Measurements from ENCODE around the gene LTF.
A peak's percentile ranks its signal among the peaks of the same experiment; 100 is the strongest.
"Not testable (repeated sequence)": the region's sequence is repeated elsewhere in the genome, so short reads cannot be mapped to it uniquely, and the experiment has no call there.

LTF gene

DNA sequence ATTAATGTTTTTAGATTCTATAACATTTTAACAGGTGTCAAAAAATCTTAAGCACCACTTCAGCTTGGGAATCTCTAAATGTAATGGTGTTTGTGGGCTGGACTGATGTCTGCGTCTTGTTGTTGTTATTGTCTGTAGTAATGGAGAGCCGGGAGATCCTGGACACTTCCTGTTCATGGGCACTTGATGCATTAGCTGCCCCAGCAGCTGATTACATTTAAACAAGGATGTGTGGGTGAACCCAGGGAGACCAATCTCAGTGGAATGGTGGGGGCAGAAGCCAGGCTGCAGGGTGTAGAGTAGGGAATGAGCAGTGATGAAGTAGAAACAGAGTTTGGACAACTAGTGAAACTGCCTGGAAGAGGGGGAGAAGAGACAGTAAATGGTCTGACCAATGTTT, 65.6 kb downstream of the LTF start:
- H3K9me3 ChIP-seq (ENCODE audit: control insufficient read depth, insufficient read depth, low read depth, low read length) = no peaks in the 10 kb centered on the region
- H3K27me3 ChIP-seq (ENCODE audit: control insufficient read depth, insufficient read depth, low read length) = no peaks in the 10 kb centered on the region
- no peak overlapping the region for H3K9ac ChIP-seq (ENCODE audit: low read length)
- H3K4me3 ChIP-seq (ENCODE audit: low read depth, low read length) = no peak overlapping the region
- H3K4me1 ChIP-seq (ENCODE audit: control insufficient read depth, insufficient read depth, low read length) = peaks cover 2% of the 10 kb centered on the region; the same call in 1 of the 2 replicates
- no peak overlapping the region for H3K27ac ChIP-seq (ENCODE audit: low read depth, low read length)
- no peaks in the 10 kb centered on the region for H3K36me3 ChIP-seq (ENCODE audit: control insufficient read depth, insufficient read depth, low read length)

DNA sequence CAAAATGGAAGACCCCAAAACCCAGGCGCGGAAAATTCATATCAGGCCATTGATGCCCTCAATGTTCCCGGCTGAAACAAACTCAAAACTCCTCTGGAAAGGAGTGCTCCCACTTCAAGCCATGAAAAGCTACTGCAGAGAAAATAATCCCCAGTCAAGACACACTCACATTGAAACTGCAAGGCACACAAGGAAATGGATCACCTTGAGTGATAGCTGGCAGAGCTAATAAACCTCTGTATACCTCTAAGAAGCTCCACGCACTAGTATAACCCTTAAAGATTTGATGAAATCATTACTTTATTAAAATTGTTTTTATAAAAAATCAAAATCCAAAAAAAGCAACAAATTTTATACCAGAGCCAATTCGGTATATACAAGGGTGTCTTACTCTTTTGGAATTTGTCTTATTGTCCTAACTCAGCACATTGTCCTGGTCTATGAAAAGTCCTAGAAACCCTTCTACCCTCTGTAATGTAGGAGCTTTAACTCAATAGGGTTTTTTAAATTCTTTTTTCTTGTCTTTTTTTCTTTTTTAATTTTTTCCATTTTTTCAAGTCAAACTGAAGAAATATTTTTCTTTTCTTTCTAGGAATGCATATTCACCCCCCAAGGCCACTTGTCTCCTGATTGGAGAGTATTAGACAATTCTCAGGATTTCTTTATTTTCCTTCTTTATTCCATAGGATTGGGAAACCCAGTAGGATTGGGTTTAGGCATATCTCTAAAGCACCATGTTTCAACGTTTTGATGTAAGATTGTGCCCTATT, 66.3 kb downstream of the LTF start:
- Histone ChIP-seq H3K4me3 (ENCODE audit: low read depth, low read length) (no peak overlapping the region), H3K9ac (ENCODE audit: low read length) (no peak overlapping the region), H3K36me3 (ENCODE audit: control insufficient read depth, insufficient read depth, low read length) (no peaks in the 10 kb centered on the region), H3K9me3 (ENCODE audit: control insufficient read depth, insufficient read depth, low read depth, low read length) (no peaks in the 10 kb centered on the region), H3K4me1 (ENCODE audit: control insufficient read depth, insufficient read depth, low read length) (peaks cover 7% of the 10 kb centered on the region; the same call in 1 of the 2 replicates), H3K27me3 (ENCODE audit: control insufficient read depth, insufficient read depth, low read length) (no peaks in the 10 kb centered on the region), H3K27ac (ENCODE audit: low read depth, low read length) (no peak overlapping the region)

DNA sequence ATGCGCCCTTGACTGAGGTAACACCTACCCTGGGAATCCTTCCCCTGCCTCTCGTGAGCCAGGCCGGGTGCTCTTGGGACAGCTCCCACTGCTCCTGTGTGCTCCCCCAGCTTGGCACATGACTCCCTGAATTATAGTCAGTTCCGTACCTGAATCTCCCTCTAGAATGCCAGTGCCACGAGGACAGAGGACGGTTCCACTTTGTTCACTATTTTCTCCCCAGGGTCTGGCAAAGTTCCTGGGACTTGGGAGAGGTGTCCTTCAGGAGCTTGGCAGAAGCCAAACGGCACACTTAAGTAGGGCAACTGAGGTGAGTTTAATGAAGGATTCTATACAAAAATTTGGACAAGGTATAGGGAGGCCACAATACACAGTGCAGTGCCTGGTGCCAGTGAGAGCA, 67.6 kb downstream of the LTF start:
- Histone ChIP-seq H3K4me1 (ENCODE audit: control insufficient read depth, insufficient read depth, low read length) (peaks cover 15% of the 10 kb centered on the region; the same call in 1 of the 2 replicates), H3K36me3 (ENCODE audit: control insufficient read depth, insufficient read depth, low read length) (no peaks in the 10 kb centered on the region), H3K27ac (ENCODE audit: low read depth, low read length) (no peak overlapping the region), H3K27me3 (ENCODE audit: control insufficient read depth, insufficient read depth, low read length) (no peaks in the 10 kb centered on the region), H3K4me3 (ENCODE audit: low read depth, low read length) (no peak overlapping the region), H3K9ac (ENCODE audit: low read length) (no peak overlapping the region), H3K9me3 (ENCODE audit: control insufficient read depth, insufficient read depth, low read depth, low read length) (no peaks in the 10 kb centered on the region)

DNA sequence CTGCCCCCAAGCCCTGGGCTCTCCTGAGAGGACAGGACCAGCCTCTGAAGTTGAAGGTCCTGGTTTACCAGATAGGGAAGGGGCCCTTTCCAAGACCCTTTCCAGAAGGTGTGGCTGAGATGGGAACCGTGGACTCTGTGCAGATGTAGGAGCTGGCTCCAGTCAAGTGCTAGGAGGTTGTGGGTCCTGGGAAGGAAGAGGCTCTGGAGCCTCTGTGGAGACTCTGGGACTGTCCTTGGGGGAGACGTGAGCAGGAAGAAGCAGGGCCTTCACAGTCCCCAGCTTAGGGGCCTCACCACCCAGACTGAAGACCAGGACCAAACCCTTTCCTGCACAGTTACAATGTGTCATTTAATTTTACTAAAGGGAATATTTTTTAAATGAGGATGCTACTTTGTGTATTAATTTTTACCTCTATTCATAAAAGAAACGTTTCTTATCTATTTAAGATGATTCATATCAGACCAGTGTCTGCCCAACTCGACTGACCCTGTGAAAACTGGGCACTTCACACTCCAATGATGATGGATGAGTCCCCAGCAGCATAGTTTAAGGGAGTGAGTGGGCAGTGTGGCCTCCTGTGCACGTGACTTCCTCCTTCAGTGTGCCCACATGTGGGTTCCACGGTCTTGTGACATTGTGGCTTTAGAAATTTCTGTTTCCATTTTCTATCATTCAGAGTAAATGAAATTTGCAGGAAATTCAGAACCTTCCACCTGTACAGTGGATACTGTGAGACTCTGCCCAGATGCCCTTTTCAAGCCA, 68.8 kb downstream of the LTF start:
- Histone ChIP-seq H3K27ac (ENCODE audit: low read depth, low read length) (no peak overlapping the region), H3K27me3 (ENCODE audit: control insufficient read depth, insufficient read depth, low read length) (no peaks in the 10 kb centered on the region), H3K9ac (ENCODE audit: low read length) (no peak overlapping the region), H3K9me3 (ENCODE audit: control insufficient read depth, insufficient read depth, low read depth, low read length) (no peaks in the 10 kb centered on the region), H3K36me3 (ENCODE audit: control insufficient read depth, insufficient read depth, low read length) (no peaks in the 10 kb centered on the region), H3K4me3 (ENCODE audit: low read depth, low read length) (no peak overlapping the region), H3K4me1 (ENCODE audit: control insufficient read depth, insufficient read depth, low read length) (peaks cover 20% of the 10 kb centered on the region; the same call in 1 of the 2 replicates)

DNA sequence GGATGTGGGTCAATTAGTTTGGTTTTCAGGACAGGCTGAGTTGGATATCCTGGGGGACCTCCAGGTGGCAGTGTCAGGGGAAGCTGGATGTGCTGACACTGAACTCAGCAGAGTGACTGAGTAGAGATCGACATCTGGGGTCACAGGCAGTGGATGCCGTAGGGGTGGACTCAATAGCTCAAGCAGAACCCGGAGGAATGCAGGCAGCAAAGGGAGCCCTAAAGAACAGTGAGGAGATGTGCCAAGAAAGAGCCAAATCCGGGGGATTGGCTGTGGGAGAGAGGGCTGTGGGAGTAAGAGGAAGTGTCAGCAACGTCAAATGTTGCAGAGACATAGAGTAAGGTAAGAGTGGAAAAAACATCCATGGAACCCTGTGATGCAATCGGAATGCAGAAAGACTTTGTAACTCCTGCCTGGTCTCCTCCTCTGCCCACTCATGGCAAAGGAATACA, 69.5 kb downstream of the LTF start:
- Histone ChIP-seq H3K4me1 (ENCODE audit: control insufficient read depth, insufficient read depth, low read length) (peaks cover 20% of the 10 kb centered on the region; the same call in 1 of the 2 replicates), H3K27me3 (ENCODE audit: control insufficient read depth, insufficient read depth, low read length) (no peaks in the 10 kb centered on the region), H3K36me3 (ENCODE audit: control insufficient read depth, insufficient read depth, low read length) (no peaks in the 10 kb centered on the region), H3K9me3 (ENCODE audit: control insufficient read depth, insufficient read depth, low read depth, low read length) (no peaks in the 10 kb centered on the region), H3K9ac (ENCODE audit: low read length) (no peak overlapping the region), H3K4me3 (ENCODE audit: low read depth, low read length) (no peak overlapping the region), H3K27ac (ENCODE audit: low read depth, low read length) (no peak overlapping the region)

DNA sequence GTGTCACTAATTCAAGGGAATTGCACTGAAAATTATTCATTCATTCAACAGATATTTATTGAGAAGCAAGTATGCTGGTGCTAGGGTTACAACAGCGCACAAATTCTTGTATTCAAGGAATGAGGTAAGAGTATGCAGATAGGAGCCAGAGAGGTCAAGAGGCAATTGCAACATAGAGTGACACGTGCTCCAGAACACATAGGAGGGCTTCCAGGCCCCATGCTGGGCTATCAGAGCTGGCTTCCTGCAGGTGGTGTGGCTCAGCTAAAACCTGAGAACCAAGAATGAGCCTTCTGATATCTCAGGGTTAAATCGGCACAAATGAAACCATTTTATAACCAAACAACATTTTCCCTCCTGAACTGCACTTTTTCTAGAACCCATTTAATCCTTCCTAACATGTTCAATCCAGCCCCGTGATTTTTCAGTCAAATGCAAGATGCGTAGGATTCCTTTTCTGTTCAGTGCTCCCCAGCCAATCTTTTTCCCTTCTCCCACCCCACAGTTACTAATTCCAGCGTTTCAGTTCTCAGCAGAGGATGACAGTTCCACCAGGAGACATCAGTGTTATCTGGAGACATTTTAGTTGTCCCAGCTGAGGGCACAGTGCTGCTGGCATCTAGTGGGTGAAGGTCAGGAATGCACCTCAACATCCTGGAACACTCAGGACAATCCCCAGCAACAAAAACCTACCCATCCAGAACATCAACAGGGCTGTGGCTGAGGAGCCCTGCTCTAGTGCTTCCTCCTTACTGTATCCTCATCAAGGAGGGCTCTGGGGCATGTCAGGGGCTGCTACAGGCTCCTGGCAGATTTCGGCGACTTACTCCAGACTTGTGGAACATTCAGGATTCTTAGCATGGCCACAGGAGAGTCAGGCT, 70.9 kb downstream of the LTF start:
- H3K4me1 ChIP-seq (ENCODE audit: control insufficient read depth, insufficient read depth, low read length) = peaks cover 20% of the 10 kb centered on the region; the same call in 1 of the 2 replicates
- peak overlapping the region; percentile 17 for H3K9ac ChIP-seq (ENCODE audit: low read length)
- no peak overlapping the region for H3K27ac ChIP-seq (ENCODE audit: low read depth, low read length)
- no peak overlapping the region for H3K4me3 ChIP-seq (ENCODE audit: low read depth, low read length)
- H3K36me3 ChIP-seq (ENCODE audit: control insufficient read depth, insufficient read depth, low read length) = no peaks in the 10 kb centered on the region
- H3K27me3 ChIP-seq (ENCODE audit: control insufficient read depth, insufficient read depth, low read length) = no peaks in the 10 kb centered on the region
- H3K9me3 ChIP-seq (ENCODE audit: control insufficient read depth, insufficient read depth, low read depth, low read length) = no peaks in the 10 kb centered on the region

DNA sequence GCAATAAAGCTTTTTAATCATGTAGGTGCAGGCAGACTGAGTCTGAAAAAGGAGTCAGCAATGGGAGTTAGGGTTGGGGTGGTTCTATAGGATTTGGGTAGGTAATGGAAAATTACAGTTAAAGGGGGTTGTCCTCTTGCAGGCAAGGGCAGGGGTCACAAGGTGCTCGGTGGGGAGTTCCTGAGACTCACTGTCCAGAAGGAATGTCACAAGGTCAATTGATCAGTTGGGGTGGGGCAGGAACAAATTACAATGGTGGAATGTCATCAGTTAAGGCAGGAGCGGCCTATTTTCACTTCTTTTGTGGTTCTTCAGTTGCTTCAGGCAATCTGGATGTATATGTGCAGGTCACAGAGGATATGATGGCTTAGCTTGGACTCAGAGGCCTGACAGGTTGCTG, 71.7 kb downstream of the LTF start:
- no peak overlapping the region for H3K27ac ChIP-seq (ENCODE audit: low read depth, low read length)
- H3K4me3 ChIP-seq (ENCODE audit: low read depth, low read length) = no peak overlapping the region
- no peaks in the 10 kb centered on the region for H3K36me3 ChIP-seq (ENCODE audit: control insufficient read depth, insufficient read depth, low read length)
- H3K9me3 ChIP-seq (ENCODE audit: control insufficient read depth, insufficient read depth, low read depth, low read length) = no peaks in the 10 kb centered on the region
- H3K9ac ChIP-seq (ENCODE audit: low read length) = no peak overlapping the region
- peaks cover 20% of the 10 kb centered on the region; the same call in 1 of the 2 replicates for H3K4me1 ChIP-seq (ENCODE audit: control insufficient read depth, insufficient read depth, low read length)
- no peaks in the 10 kb centered on the region for H3K27me3 ChIP-seq (ENCODE audit: control insufficient read depth, insufficient read depth, low read length)

DNA sequence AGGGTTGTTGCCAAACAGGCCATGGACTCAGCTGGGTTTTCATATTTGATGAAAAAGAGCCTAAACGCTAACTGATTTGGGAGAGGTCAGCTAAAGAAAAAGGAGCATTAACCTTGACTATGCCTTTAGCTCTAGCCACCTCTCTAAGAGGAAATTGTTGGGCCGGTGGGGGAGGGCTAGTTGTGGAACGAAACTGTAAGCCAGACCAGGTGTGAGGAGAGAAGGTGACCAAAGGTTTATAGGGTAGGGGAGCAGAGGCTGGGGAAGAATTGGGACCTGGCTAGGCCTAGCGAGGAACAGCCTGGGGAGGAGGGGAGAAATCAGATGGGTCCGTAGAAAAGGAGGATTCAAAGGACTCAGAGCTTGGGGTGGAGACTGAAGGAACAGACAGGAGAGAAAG, 73.2 kb downstream of the LTF start:
- H3K9me3 ChIP-seq (ENCODE audit: control insufficient read depth, insufficient read depth, low read depth, low read length); H3K9ac ChIP-seq (ENCODE audit: low read length); H3K27ac ChIP-seq (ENCODE audit: low read depth, low read length); H3K36me3 ChIP-seq (ENCODE audit: control insufficient read depth, insufficient read depth, low read length); H3K27me3 ChIP-seq (ENCODE audit: control insufficient read depth, insufficient read depth, low read length); H3K4me3 ChIP-seq (ENCODE audit: low read depth, low read length): not testable (repeated sequence)
- H3K4me1 ChIP-seq (ENCODE audit: control insufficient read depth, insufficient read depth, low read length) = peaks cover 20% of the 10 kb centered on the region; the same call in 1 of the 2 replicates

DNA sequence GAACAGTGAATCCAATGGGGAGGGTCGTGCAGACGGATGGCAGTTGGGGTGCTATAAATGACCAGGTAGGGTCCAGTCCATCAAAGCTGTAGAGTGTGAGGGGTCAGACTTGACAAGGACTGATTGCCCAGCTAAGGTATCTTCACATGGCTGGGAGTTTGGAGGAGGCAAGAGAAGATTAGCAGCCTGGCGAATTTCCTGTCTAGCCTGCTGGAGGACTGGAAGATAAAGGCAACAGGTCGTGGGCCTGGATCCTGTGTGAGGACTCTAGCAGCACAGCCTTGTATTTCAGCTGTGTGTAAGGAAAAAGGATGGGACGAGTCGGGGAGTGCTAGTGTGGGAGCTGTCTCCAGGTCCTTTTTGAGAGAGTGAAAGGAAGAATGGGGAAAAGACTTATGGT, 75.4 kb downstream of the LTF start:
- H3K27ac ChIP-seq (ENCODE audit: low read depth, low read length) = no peak overlapping the region
- 0 out of 2 replicates have a peak, but pooled peaks cover 3% of the 10 kb centered on the region for H3K9me3 ChIP-seq (ENCODE audit: control insufficient read depth, insufficient read depth, low read depth, low read length)
- H3K4me1 ChIP-seq (ENCODE audit: control insufficient read depth, insufficient read depth, low read length) = peaks cover 20% of the 10 kb centered on the region; the same call in 1 of the 2 replicates
- no peak overlapping the region for H3K4me3 ChIP-seq (ENCODE audit: low read depth, low read length)
- no peaks in the 10 kb centered on the region for H3K27me3 ChIP-seq (ENCODE audit: control insufficient read depth, insufficient read depth, low read length)
- no peak overlapping the region for H3K9ac ChIP-seq (ENCODE audit: low read length)
- no peaks in the 10 kb centered on the region for H3K36me3 ChIP-seq (ENCODE audit: control insufficient read depth, insufficient read depth, low read length)

DNA sequence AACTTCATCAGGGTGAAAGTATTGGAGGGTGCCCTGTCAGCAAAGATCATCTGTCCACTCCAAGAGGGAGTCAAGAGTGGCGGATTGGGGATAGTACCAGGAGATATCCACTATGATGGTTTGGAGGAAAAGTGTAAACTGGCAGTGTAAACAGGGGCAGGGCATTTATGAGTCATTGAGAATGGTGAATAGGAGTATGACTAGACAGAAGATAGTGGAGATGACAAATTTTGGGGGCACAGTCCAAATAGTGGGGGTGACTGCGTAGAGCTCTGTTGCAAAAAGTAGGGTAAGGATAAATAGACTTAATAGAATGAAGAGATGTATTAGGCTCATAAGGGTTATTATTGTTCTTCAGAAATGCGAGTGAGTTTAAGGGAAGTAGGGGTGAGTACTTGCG, 75.9 kb downstream of the LTF start:
- H3K4me1 ChIP-seq (ENCODE audit: control insufficient read depth, insufficient read depth, low read length) = peaks cover 16% of the 10 kb centered on the region; the same call in 1 of the 2 replicates
- not testable (repeated sequence) for H3K27ac ChIP-seq (ENCODE audit: low read depth, low read length); H3K4me3 ChIP-seq (ENCODE audit: low read depth, low read length); H3K36me3 ChIP-seq (ENCODE audit: control insufficient read depth, insufficient read depth, low read length); H3K9ac ChIP-seq (ENCODE audit: low read length); H3K27me3 ChIP-seq (ENCODE audit: control insufficient read depth, insufficient read depth, low read length); H3K9me3 ChIP-seq (ENCODE audit: control insufficient read depth, insufficient read depth, low read depth, low read length)
